Measurements from ENCODE around the gene DMBX1. TPM values are rescaled to one million over a fixed set of nuclear protein-coding genes. Genes with fewer than 3 reads are reported as not detected.

DMBX1 gene
- polyA plus RNA-seq (0.28 TPM in 1 of 2 replicates, not detected in the other), polyA minus RNA-seq (not detected in 2 replicates)

DNA sequence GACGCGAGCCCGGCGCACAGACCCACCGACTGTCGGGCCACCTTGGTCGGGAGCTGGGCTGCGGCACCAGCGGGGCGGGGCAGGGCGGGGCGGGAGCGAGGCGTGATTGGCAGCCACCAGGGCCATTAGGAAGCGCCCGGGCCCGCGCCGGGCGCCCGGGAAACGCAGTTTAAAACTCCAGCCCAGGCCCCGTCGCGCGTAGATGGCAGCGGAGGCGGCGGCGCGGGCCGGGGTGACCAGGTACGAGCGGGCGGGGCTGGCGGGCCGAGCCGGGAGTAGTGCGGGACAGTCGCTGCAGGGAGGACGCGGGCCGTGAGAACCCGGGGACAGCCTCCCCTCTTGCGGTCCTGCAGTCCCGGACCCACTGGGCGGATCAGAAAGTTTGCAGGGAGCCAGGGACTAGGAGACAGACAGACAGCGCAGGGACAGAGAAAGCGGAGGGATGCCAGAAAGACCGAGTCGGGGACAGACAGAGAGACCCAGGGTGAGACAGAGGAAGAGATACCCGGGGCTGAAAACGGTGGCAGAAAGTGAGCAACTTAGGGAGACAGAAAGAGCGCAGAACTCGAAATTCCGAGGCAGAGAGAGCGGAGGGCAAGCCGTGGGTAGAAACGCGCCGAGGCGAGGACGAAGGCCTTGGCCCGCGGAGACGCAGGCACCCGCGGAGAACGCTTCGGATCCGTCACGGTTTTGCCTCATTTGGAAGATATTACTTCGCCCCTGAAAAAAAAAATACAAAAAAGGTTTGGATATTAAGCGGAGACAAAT is at the start of gene DMBX1:
TSS of gene DMBX1 (plus strand) at position 199 of the 768 bp plus-strand sequence. CDS start 17,175 bp downstream, outside the sequence.
- Histone ChIP-seq H3K36me3 (ENCODE audit: insufficient read depth, low read length) (no peaks in the 10 kb centered on the region), H3K9me3 (ENCODE audit: low read length) (no peaks in the 10 kb centered on the region), H3K79me2 (replicated peaks; ENCODE audit: insufficient read depth, low read length) (no peaks in the 10 kb centered on the region), H3K9ac (ENCODE audit: low read length) (no peak within 1 kb of the TSS), H3K27me3 (ENCODE audit: insufficient read depth, low read depth, low read length) (peaks cover 100% of the 10 kb centered on the region), H3K9me2 (ENCODE audit: insufficient read depth, low read length) (no peaks in the 10 kb centered on the region), H3F3A (ENCODE audit: insufficient read depth, low read length, poor library complexity, severe bottlenecking) (no peaks in the 10 kb centered on the region), H3K4me3 (ENCODE audit: low read length) (peak within 1 kb of the TSS; percentile 3), H2AFZ (ENCODE audit: low read depth, low read length) (no peak within 1 kb of the TSS), H4K20me1 (ENCODE audit: insufficient read depth) (no peaks in the 10 kb centered on the region), H3K4me2 (ENCODE audit: low read length) (no peak within 1 kb of the TSS), H3K27ac (ENCODE audit: low read length) (no peak within 1 kb of the TSS)
- TF ChIP-seq EZH2 (IDR thresholded peaks at IDR 0.05; ENCODE audit: borderline replicate concordance, insufficient read depth, low read length, poor library complexity, severe bottlenecking) (peak; percentile 100), MXI1 (conservative IDR thresholded peaks at IDR 0.05; ENCODE audit: poor library complexity, severe bottlenecking) (no peak), SMC3 (conservative IDR thresholded peaks at IDR 0.05; ENCODE audit: poor library complexity) (no peak), EP300 (conservative IDR thresholded peaks at IDR 0.05; ENCODE audit: poor library complexity, severe bottlenecking) (no peak), POLR2AphosphoS5 (IDR thresholded peaks at IDR 0.05) (no peak), TAF1 (IDR thresholded peaks at IDR 0.05; ENCODE audit: low read depth) (no peak)
- TF ChIP-seq, protein P1, sequence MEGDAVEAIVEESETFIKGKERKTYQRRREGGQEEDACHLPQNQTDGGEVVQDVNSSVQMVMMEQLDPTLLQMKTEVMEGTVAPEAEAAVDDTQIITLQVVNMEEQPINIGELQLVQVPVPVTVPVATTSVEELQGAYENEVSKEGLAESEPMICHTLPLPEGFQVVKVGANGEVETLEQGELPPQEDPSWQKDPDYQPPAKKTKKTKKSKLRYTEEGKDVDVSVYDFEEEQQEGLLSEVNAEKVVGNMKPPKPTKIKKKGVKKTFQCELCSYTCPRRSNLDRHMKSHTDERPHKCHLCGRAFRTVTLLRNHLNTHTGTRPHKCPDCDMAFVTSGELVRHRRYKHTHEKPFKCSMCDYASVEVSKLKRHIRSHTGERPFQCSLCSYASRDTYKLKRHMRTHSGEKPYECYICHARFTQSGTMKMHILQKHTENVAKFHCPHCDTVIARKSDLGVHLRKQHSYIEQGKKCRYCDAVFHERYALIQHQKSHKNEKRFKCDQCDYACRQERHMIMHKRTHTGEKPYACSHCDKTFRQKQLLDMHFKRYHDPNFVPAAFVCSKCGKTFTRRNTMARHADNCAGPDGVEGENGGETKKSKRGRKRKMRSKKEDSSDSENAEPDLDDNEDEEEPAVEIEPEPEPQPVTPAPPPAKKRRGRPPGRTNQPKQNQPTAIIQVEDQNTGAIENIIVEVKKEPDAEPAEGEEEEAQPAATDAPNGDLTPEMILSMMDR (IDR thresholded peaks at IDR 0.05; ENCODE audit: poor library complexity, severe bottlenecking), result no peak

DNA sequence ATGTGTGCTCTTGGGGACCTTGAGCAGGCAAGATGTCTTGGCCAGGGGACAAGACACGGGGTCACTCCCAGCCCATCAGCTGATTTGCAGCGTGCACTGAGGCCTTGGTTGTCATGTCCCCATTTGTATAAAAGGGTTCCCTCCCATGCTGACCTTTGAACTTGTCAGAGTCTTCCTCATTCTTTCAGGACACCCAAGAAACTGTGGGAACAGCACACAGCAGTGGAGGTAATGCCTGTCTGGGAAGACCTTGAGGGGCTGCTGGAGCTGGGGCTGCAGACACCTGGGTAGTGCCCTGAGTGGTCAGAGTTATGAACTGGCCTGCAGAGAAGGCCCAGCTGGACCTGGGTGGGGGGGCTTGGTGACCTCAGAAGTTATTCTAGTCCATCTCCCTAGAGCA is 49.2 kb upstream of the DMBX1 start:
- no peaks in the 10 kb centered on the region for H3K79me2 ChIP-seq (replicated peaks; ENCODE audit: insufficient read depth, low read length)
- H3F3A ChIP-seq (ENCODE audit: insufficient read depth, low read length, poor library complexity, severe bottlenecking), result no peaks in the 10 kb centered on the region
- H3K9me3 ChIP-seq (ENCODE audit: low read length), result no peaks in the 10 kb centered on the region
- no peaks in the 10 kb centered on the region for H3K36me3 ChIP-seq (ENCODE audit: insufficient read depth, low read length)
- H3K4me3 ChIP-seq (ENCODE audit: low read length), result no peak overlapping the region
- H3K9me2 ChIP-seq (ENCODE audit: insufficient read depth, low read length), result no peaks in the 10 kb centered on the region
- no peak overlapping the region for H2AFZ ChIP-seq (ENCODE audit: low read depth, low read length)
- no peak for TF ChIP-seq MXI1 (conservative IDR thresholded peaks at IDR 0.05; ENCODE audit: poor library complexity, severe bottlenecking)
- no peak for TF ChIP-seq POLR2AphosphoS5 (IDR thresholded peaks at IDR 0.05)
- TF ChIP-seq TAF1 (IDR thresholded peaks at IDR 0.05; ENCODE audit: low read depth), result no peak
- TF ChIP-seq, protein P1 (IDR thresholded peaks at IDR 0.05; ENCODE audit: poor library complexity, severe bottlenecking), result no peak
- TF ChIP-seq, protein P2, sequence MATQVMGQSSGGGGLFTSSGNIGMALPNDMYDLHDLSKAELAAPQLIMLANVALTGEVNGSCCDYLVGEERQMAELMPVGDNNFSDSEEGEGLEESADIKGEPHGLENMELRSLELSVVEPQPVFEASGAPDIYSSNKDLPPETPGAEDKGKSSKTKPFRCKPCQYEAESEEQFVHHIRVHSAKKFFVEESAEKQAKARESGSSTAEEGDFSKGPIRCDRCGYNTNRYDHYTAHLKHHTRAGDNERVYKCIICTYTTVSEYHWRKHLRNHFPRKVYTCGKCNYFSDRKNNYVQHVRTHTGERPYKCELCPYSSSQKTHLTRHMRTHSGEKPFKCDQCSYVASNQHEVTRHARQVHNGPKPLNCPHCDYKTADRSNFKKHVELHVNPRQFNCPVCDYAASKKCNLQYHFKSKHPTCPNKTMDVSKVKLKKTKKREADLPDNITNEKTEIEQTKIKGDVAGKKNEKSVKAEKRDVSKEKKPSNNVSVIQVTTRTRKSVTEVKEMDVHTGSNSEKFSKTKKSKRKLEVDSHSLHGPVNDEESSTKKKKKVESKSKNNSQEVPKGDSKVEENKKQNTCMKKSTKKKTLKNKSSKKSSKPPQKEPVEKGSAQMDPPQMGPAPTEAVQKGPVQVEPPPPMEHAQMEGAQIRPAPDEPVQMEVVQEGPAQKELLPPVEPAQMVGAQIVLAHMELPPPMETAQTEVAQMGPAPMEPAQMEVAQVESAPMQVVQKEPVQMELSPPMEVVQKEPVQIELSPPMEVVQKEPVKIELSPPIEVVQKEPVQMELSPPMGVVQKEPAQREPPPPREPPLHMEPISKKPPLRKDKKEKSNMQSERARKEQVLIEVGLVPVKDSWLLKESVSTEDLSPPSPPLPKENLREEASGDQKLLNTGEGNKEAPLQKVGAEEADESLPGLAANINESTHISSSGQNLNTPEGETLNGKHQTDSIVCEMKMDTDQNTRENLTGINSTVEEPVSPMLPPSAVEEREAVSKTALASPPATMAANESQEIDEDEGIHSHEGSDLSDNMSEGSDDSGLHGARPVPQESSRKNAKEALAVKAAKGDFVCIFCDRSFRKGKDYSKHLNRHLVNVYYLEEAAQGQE (IDR thresholded peaks at IDR 0.05; ENCODE audit: borderline replicate concordance), result no peak
- TF ChIP-seq EZH2 (IDR thresholded peaks at IDR 0.05; ENCODE audit: borderline replicate concordance, insufficient read depth, low read length, poor library complexity, severe bottlenecking), result no peak
- no peak for TF ChIP-seq SMC3 (conservative IDR thresholded peaks at IDR 0.05; ENCODE audit: poor library complexity)
- no peak for TF ChIP-seq RAD21 (conservative IDR thresholded peaks at IDR 0.05)
- no peak for TF ChIP-seq EP300 (conservative IDR thresholded peaks at IDR 0.05; ENCODE audit: poor library complexity, severe bottlenecking)
- no peak overlapping the region for H3K27ac ChIP-seq (ENCODE audit: low read length)
- H3K4me2 ChIP-seq (ENCODE audit: low read length), result no peak overlapping the region
- no peaks in the 10 kb centered on the region for H4K20me1 ChIP-seq (ENCODE audit: insufficient read depth)
- H3K27me3 ChIP-seq (ENCODE audit: insufficient read depth, low read depth, low read length), result peaks cover 17% of the 10 kb centered on the region
- no peak overlapping the region for H3K9ac ChIP-seq (ENCODE audit: low read length)

Data from neural cell (in vitro differentiated cells).